GM23338 (cell line): Measurements from ENCODE around the gene DACH1. TPM values are rescaled to one million over a fixed set of nuclear protein-coding genes. Genes with fewer than 3 reads are reported as not detected.

Source experiments
- ATAC-seq: fragments of 200-7000 bp; cut with Tn5 transposase; 3 replicates; pipeline ENCODE4 v1.9.1; 2020
- DNase-seq: peaks from one replicate; pipeline ENCODE4 v3.0.0-alpha.2; 2015; ENCODE audit warnings: low spot score
- H2AFZ ChIP-seq: fragments of 200-600 bp; sonication (generic); 2 replicates; pipeline ENCODE4 v1.8.0; 2016; ENCODE audit warnings: antibody characterized with exemption, mild to moderate bottlenecking, moderate library complexity
- H3F3A ChIP-seq: fragments of 200-600 bp; sonication (generic); replicated peaks from 2 replicates; pipeline ENCODE4 v1.8.0; 2017; ENCODE audit warnings: antibody characterized with exemption, mixed run types, low read depth
- H3K27ac ChIP-seq: fragments of 200-600 bp; sonication (generic); 2 replicates; pipeline ENCODE4 v1.6.1; 2016; ENCODE audit warnings: low read depth
- H3K27me3 ChIP-seq: fragments of 200-600 bp; sonication (generic); 2 replicates; pipeline ENCODE4 v1.8.0; 2016; ENCODE audit warnings: mild to moderate bottlenecking, mixed run types, moderate library complexity; ENCODE audit not compliant: insufficient read depth
- H3K36me3 ChIP-seq: fragments of 200-600 bp; sonication (generic); 2 replicates; pipeline ENCODE4 v1.8.0; 2016; ENCODE audit warnings: mild to moderate bottlenecking; ENCODE audit not compliant: insufficient read depth
- H3K4me1 ChIP-seq: fragments of 200-600 bp; sonication (generic); 2 replicates; pipeline ENCODE4 v1.8.0; 2016; ENCODE audit warnings: mild to moderate bottlenecking, moderate library complexity; ENCODE audit not compliant: insufficient read depth
- H3K4me2 ChIP-seq: fragments of 200-600 bp; sonication (generic); 2 replicates; pipeline ENCODE4 v1.7.1; 2017; ENCODE audit warnings: mixed run types
- H3K4me3 ChIP-seq: fragments of 200-600 bp; sonication (generic); 2 replicates; pipeline ENCODE4 v1.6.1; 2016; ENCODE audit warnings: mixed run types
- H3K79me2 ChIP-seq: fragments of 200-600 bp; sonication (generic); replicated peaks from 2 replicates; pipeline ENCODE4 v1.8.0; 2017; ENCODE audit warnings: mild to moderate bottlenecking; ENCODE audit not compliant: insufficient read depth
- H3K9me2 ChIP-seq: fragments of 200-600 bp; sonication (generic); 2 replicates; pipeline ENCODE4 v1.8.0; 2017; ENCODE audit not compliant: insufficient read depth
- H4K20me1 ChIP-seq: fragments of 200-600 bp; sonication (generic); replicated peaks from 2 replicates; pipeline ENCODE4 v1.8.0; 2017; ENCODE audit warnings: mild to moderate bottlenecking; ENCODE audit not compliant: insufficient read depth
- H3K27ac Mint-ChIP-seq: 2 replicates; pipeline ENCODE4 v1.8.0; 2020; ENCODE audit warnings: inconsistent platforms, mild to moderate bottlenecking, moderate library complexity, mixed read lengths
- H3K27me3 Mint-ChIP-seq: 3 replicates; pipeline ENCODE4 v1.8.0; 2022; ENCODE audit warnings: low read depth, mild to moderate bottlenecking, moderate library complexity, mixed read lengths, inconsistent platforms; ENCODE audit not compliant: insufficient read depth, poor library complexity
- H3K36me3 Mint-ChIP-seq: 3 replicates; pipeline ENCODE4 v1.8.0; 2021; ENCODE audit warnings: low read depth, mild to moderate bottlenecking, inconsistent platforms, moderate library complexity, mixed read lengths
- H3K4me1 Mint-ChIP-seq: 3 replicates; pipeline ENCODE4 v1.8.0; 2020; ENCODE audit warnings: mild to moderate bottlenecking, inconsistent platforms, mixed read lengths
- H3K4me3 Mint-ChIP-seq: 3 replicates; pipeline ENCODE4 v1.8.0; 2021; ENCODE audit warnings: moderate library complexity, mild to moderate bottlenecking, inconsistent platforms, mixed read lengths
- H3K9me3 Mint-ChIP-seq: 3 replicates; pipeline ENCODE4 v1.8.0; 2020; ENCODE audit warnings: moderate library complexity, mild to moderate bottlenecking, inconsistent platforms, mixed read lengths
- CREB1 ChIP-seq: fragments of 250-450 bp; sonication (Bioruptor Pico); IDR thresholded peaks from 2 replicates; pipeline ENCODE4 v1.5.0; 2020; ENCODE audit warnings: low read depth, mild to moderate bottlenecking, moderate library complexity
- CTCF ChIP-seq, 2 experiments: fragments of 200-600 bp in 1 of 2; sonication (generic) in 1 of 2; conservative IDR thresholded peaks; 2 replicates each; pipeline versions ENCODE4 v1.5.1 to v1.6.1; 2016 to 2017; ENCODE audit warnings: antibody characterized with exemption in 2 of 2, low read depth in 2 of 2, mild to moderate bottlenecking in 2 of 2, moderate library complexity in 1 of 2
- ETS1 ChIP-seq: IDR thresholded peaks from 2 replicates; pipeline ENCODE4 v1.6.1; 2016; ENCODE audit warnings: antibody characterized with exemption
- EZH2 ChIP-seq: fragments of 200-600 bp; sonication (generic); IDR thresholded peaks from one replicate; pipeline ENCODE4 v1.8.0; 2017; ENCODE audit warnings: antibody characterized with exemption, mild to moderate bottlenecking, low read depth; ENCODE audit not compliant: unreplicated experiment
- EZH2phosphoT487 ChIP-seq: fragments of 200-600 bp; sonication (generic); IDR thresholded peaks from one replicate; pipeline ENCODE4 v1.8.1; 2018; ENCODE audit warnings: antibody characterized with exemption; ENCODE audit not compliant: unreplicated experiment
- JUNB ChIP-seq: IDR thresholded peaks from one replicate; pipeline ENCODE4 v1.6.1; 2016; ENCODE audit warnings: antibody characterized with exemption; ENCODE audit not compliant: unreplicated experiment
- NANOG ChIP-seq: IDR thresholded peaks from 2 replicates; pipeline ENCODE4 v1.6.1; 2016; ENCODE audit warnings: antibody characterized with exemption, borderline replicate concordance
- POLR2AphosphoS5 ChIP-seq: IDR thresholded peaks from 2 replicates; pipeline ENCODE4 v1.6.1; 2016; ENCODE audit warnings: antibody characterized with exemption, low read depth
- REST ChIP-seq: IDR thresholded peaks from one replicate; pipeline ENCODE4 v1.6.1; 2018; ENCODE audit warnings: antibody characterized with exemption; ENCODE audit not compliant: unreplicated experiment
- STAT1 ChIP-seq: IDR thresholded peaks from one replicate; pipeline ENCODE4 v1.6.1; 2016; ENCODE audit warnings: antibody characterized with exemption; ENCODE audit not compliant: unreplicated experiment
- ZNF114 ChIP-seq: fragments of 250-450 bp; sonication (Bioruptor Pico); IDR thresholded peaks from 2 replicates; pipeline ENCODE4 v1.5.0; 2020; ENCODE audit warnings: mild to moderate bottlenecking, moderate library complexity
- ZNF331 ChIP-seq: fragments of 250-450 bp; sonication (Bioruptor Pico); IDR thresholded peaks from 2 replicates; pipeline ENCODE4 v1.5.0; 2020; ENCODE audit warnings: low read depth, mild to moderate bottlenecking, moderate library complexity
- ZNF462 ChIP-seq: fragments of 250-450 bp; sonication (Bioruptor Pico); IDR thresholded peaks from 2 replicates; pipeline ENCODE4 v1.5.0; 2020; ENCODE audit warnings: mild to moderate bottlenecking, moderate library complexity
- polyA plus RNA-seq: library from polyadenylated mRNA; unstranded; fragments of >200 nt; fragmentation: Nextera tagmentation; extraction: Ambion mirVana; gene quantifications from 2 replicates; pipeline ENCODE4 v1.2.1, GENCODE V29; 2016
- total RNA-seq: library from RNA; depleted of rRNA; stranded (reverse); fragments of >200 nt; shearing (Covaris generic); gene quantifications from 2 replicates; pipeline ENCODE4 v1.2.3, GENCODE V29; 2014

DACH1 gene
- total and polyA plus RNA-seq, 2 experiments from 2014 or later, result 0.45 to 0.57 TPM

GRCh38 chr13:71638751-71639150 lies 228.3 kb downstream of the DACH1 start:
- no peak overlapping the region for H3K27ac Mint-ChIP-seq
- H4K20me1 ChIP-seq, result no peaks in the 10 kb centered on the region
- H3K27me3 ChIP-seq, result no peaks in the 10 kb centered on the region
- no peaks in the 10 kb centered on the region for H3K36me3 Mint-ChIP-seq
- H3K79me2 ChIP-seq, result no peaks in the 10 kb centered on the region
- H3K27ac ChIP-seq, result no peak overlapping the region
- DNase-seq (no peak), ATAC-seq (no peak)
- no peaks in the 10 kb centered on the region for H3K9me2 ChIP-seq
- H3K9me3 Mint-ChIP-seq, result no peaks in the 10 kb centered on the region
- H2AFZ ChIP-seq, result no peak overlapping the region
- no peak for TF ChIP-seq JUNB
- TF ChIP-seq CREB1 (CRISPR knock-in tag), result no peak
- TF ChIP-seq REST, result no peak
- no peak for TF ChIP-seq STAT1
- no peak for TF ChIP-seq ZNF462 (CRISPR knock-in tag)
- TF ChIP-seq ZNF114, result no peak
- TF ChIP-seq ZNF331 (CRISPR knock-in tag), result no peak
- no peak for TF ChIP-seq ETS1
- no peak for TF ChIP-seq EZH2
- TF ChIP-seq NANOG, result no peak
- TF ChIP-seq POLR2AphosphoS5, result no peak
- TF ChIP-seq EZH2phosphoT487, result no peak
- TF ChIP-seq CTCF (conservative IDR thresholded peaks at IDR 0.05; ENCODE audit: low read depth in 2 of 2), result no peak
- H3K36me3 ChIP-seq, result no peaks in the 10 kb centered on the region
- no peak overlapping the region for H3K4me2 ChIP-seq
- no peaks in the 10 kb centered on the region for H3K27me3 Mint-ChIP-seq
- peaks cover 23% of the 10 kb centered on the region for H3K4me1 Mint-ChIP-seq
- H3K4me1 ChIP-seq, result peaks cover 6% of the 10 kb centered on the region
- H3K4me3 Mint-ChIP-seq, result no peak overlapping the region
- no peak overlapping the region for H3K4me3 ChIP-seq
- no peaks in the 10 kb centered on the region for H3F3A ChIP-seq
